ENCODE measurements around the gene NCK2.

Gene NCK2

GRCh38 chr2:105744909-105745853, at the start of gene NCK2:
NCK2 (plus strand) TSS chr2:105744912; CDS start chr2:105855064, 110,152 bp downstream.
- DNase-seq = no peak

- DNase-seq = no peak
These were observed 46.8 kb upstream of the NCK2 start for GRCh38 chr2:105697781-105698449.

GRCh38 chr2:105698820-105699219, 45.9 kb upstream of the NCK2 start:
- DNase-seq = no peak

GRCh38 chr2:105701042-105701441, 43.7 kb upstream of the NCK2 start:
- no peak for DNase-seq

- no peak for DNase-seq
These were observed 36.0 kb upstream of the NCK2 start for GRCh38 chr2:105708697-105709096.

- DNase-seq = no peak
These were observed 33.3 kb upstream of the NCK2 start for GRCh38 chr2:105711394-105711793.

GRCh38 chr2:105712166-105712915, 32.4 kb upstream of the NCK2 start:
- no peak for DNase-seq

- no peak for DNase-seq
These were observed 31.6 kb upstream of the NCK2 start for GRCh38 chr2:105712981-105713596.

GRCh38 chr2:105714141-105714540, 30.6 kb upstream of the NCK2 start:
- DNase-seq = no peak

GRCh38 chr2:105718846-105719481, 25.7 kb upstream of the NCK2 start:
- no peak for DNase-seq

GRCh38 chr2:105721991-105722511, 22.7 kb upstream of the NCK2 start:
- no peak for DNase-seq

GRCh38 chr2:105722726-105723297, 21.9 kb upstream of the NCK2 start:
- no peak for DNase-seq

- no peak for DNase-seq
These were observed 21.3 kb upstream of the NCK2 start for GRCh38 chr2:105723431-105723830.

GRCh38 chr2:105725388-105725787, 19.3 kb upstream of the NCK2 start:
- no peak for DNase-seq

GRCh38 chr2:105730170-105730569, 14.5 kb upstream of the NCK2 start:
- DNase-seq = no peak

- no peak for DNase-seq
These were observed 13.2 kb upstream of the NCK2 start for GRCh38 chr2:105731511-105731910.

- DNase-seq = no peak
These were observed 12.6 kb upstream of the NCK2 start for GRCh38 chr2:105732101-105732500.

- DNase-seq = no peak
These were observed 11.6 kb upstream of the NCK2 start for GRCh38 chr2:105732955-105733607.

GRCh38 chr2:105733875-105734274, 10.8 kb upstream of the NCK2 start:
- no peak for DNase-seq

- no peak for DNase-seq
These were observed 9.8 kb upstream of the NCK2 start for GRCh38 chr2:105734762-105735538.

Measured in NCI-H1092 (cell line).